Measurements from ENCODE around the gene ANKRD13B.

- TF ChIP-seq CTCF (IDR thresholded peaks at IDR 0.05) (no peak), POLR2A (IDR thresholded peaks at IDR 0.05) (no peak), POLR2AphosphoS5 (IDR thresholded peaks at IDR 0.05) (no peak)
Observed at GRCh38 chr17:29582772-29583171, 10.2 kb upstream of the ANKRD13B start.

Measured in breast epithelium (tissue), 3 donors.